A172 (cell line): ENCODE measurements around the gene RNLS. TPM values are rescaled to one million over a fixed set of nuclear protein-coding genes. Genes with fewer than 3 reads are reported as not detected.

Experiments
- DNase-seq: peaks from one replicate; pipeline ENCODE4 v3.0.0-alpha.2; 2015; ENCODE audit warnings: low spot score
- total RNA-seq: library from RNA; depleted of rRNA; stranded (reverse); fragments of >200 nt; shearing (Covaris generic); gene quantifications from 2 replicates; pipeline ENCODE4 v1.2.3, GENCODE V29; 2014

RNLS gene
- total RNA-seq, 1 experiment from 2014 or later = 25.1 TPM

DNA sequence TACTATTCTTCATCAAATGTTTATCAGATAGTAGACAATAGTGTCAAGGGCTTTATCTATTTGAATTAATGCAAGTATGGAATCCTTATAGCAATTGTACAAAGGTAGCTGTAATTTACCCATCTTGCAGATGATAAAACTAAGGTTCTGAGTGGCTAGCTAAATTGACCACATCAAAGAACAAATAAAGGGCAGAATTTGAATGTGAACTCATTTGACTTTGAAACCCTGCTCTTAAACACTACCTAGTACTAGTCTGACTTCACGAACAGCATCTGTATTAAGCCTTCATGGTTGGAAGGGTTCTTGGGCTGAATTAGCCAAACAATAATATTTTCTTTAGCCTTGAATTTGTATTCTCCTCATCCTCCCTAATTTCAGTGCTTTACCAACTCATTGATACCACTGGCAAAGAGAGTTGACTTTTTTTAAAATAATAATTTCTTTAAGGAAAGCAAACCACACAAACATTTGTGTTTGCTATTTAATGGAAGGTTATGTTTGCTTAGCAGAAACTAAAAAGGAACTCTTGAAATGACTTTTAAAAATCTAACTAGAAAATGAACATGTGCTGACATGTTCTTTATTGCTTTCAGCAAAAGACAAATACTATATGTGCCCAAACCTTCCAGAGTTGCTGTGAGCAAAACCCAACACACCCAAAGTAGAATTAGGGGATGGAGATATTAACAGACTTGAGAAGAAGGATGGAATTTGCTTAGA, 322.6 kb downstream of the RNLS start:
- no peak for DNase-seq

- no peak for DNase-seq
Observed at GRCh38 chr10:88259381-88259780, 323.7 kb downstream of the RNLS start.

DNA sequence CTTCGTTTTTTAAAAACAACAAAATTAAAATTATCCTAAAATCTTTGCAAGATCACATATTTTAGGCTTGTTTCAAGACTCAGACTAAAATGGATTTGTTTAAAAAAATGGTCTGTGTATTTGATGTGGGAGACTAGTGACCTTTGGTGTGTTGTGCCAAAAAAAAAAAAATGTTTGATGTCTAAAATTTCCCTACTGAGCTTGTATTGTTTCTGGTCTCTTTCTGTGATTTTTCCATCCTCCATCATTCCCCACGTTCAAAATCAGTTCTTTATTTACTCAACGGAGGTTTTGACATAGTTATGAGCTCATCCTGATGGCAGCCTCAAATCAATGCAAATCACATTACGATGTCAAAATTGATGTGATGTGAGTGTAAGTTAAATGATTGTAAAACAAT, 326.2 kb downstream of the RNLS start:
- no peak for DNase-seq

GRCh38 chr10:88256013-88256680, 327.0 kb downstream of the RNLS start:
- no peak for DNase-seq

DNA sequence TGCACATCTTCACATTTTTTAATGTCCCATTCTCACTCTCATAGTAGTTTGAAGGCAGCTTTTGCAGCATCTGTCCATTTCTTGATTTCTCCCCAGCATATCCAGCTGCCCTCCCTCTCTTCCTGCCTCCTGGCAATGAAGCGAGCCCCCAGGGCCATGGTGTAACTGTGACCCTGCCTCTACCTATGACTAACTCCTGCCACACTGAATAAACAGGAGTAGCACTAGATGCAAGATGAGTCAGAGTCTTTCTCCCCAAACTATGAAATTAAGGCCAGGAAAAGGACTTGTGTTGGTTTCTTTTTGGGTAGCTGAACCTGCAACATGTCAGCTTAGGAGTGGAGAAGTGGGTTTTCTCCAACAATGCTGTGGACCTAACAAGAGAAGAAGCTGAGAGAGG, 329.0 kb downstream of the RNLS start:
- DNase-seq = peak; percentile 85

GRCh38 chr10:88253622-88254021, 329.5 kb downstream of the RNLS start:
- DNase-seq = no peak

DNA sequence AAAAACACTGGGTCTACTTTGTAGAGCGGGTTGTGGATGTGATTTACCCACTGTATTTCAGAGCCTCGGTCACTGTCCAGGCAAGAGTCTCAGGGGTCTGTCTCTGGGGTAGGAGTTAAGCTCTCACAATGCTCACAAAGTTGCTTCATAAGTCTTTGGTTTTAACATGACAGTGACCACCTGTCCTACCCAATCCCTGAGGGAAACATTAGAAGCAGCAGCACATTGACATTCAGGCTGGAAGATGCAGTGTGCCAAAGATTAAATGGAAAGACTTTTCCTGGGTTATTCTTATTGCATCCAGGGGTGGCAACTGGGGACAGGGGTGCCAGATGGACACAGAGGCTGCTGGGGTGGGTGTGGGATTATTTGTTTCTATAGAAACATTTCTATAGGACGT, 330.0 kb downstream of the RNLS start:
- DNase-seq = no peak

GRCh38 chr10:88249450-88249849, 333.7 kb downstream of the RNLS start:
- no peak for DNase-seq

DNA sequence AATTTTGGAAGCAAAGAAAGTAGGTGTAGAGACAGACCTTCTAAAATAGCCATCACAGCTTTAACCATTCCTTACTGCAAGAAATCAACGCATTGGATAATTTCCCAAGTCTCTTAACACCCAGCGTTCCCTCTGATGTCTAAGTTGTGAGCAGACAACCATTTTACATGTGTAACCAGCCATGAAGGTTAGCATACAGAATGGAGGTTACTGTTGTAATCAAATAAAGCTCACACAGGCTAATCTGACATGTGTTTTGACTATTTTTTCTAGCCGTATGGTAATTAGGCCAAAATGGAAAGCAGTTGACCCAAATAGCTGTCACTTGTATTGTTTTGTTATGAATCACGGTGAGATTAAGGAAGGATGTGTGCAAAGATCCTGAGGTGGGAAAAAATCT, 336.4 kb downstream of the RNLS start:
- DNase-seq = no peak

DNA sequence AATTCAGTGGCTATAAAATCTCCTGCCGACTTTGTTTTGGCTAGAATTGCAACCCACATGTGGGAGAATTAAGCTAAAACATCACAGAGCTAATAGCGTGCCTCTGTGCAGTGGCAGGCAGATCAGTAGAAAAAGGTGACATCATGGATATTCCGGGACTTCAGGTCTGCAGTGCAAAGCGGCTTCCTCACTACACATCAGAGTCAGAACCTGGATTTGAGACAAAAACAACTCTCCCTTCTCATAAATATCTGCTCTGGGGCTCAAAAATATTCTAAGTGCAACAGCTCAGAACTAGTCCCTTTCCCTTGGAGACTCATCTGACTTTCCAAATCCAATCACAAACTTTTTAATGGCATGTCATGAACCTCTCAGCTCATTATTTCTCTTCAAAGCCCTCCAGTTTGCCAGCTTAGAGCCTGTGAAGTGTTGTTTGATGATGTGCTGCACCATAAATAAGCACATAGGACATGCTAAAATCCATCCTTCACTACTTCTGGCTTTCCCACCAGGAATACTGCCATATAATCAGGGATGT, 337.1 kb downstream of the RNLS start:
- DNase-seq = no peak

DNA sequence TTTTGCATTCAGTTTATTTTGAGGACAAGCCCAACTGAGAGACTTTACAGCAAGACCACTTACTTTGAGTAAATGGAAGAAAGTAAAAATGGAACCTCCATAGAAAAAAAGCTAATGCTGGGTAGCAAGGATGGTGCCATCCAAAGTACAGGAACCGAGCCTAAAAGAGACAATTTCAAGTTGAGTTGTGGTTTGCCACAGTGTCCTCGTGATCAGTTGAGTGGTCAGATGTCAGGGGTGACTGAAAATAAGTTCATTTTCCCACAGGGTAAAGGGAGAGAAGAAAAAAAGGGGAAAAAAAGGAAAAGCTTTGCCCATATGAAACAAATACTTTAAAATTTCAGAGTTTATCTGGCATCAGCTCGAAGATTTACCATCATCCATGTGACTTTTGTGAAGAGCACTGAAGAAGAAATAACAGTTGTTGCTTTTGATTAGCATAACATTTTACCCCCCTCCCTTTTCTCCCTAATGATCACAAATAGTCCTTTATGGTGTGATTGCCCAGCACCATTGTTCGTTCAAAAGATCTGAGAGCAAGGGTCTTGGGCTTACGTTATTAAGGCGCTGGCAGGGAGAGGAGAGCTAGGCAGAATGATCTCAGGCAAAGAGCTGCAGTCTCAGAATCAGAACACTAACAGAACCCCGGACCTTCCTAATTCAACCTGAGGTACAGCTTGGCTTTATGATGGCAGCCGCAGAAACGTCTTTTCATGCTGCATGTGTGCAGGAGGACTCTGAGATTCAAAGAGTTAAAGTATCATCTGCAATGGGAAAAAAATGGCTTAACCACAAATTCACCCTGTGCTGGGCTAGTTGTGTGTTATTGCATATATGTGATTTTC, 338.1 kb downstream of the RNLS start:
- DNase-seq = no peak

- DNase-seq = no peak
Observed at GRCh38 chr10:88243836-88244730, 339.0 kb downstream of the RNLS start.

GRCh38 chr10:88243202-88243744, 339.8 kb downstream of the RNLS start:
- DNase-seq = no peak

DNA sequence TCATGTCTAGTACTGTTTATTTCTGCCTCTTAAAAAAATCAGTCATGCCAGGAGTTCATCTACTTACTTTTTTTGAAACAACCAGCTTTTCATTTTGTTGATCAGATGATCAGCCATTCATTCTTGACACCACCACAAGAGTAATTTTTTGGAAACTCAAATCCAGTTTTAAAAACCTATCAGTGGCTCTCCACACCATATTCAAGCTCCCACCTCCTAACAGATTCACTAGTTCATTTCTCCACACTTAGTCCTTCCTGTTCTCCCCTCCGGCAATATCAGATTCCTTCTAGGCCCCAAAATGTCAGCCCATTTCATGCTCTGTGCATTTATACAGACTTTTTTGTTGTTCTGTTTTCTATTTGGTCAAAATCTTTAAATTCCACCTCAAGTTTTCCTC, 341.6 kb downstream of the RNLS start:
- no peak for DNase-seq

DNA sequence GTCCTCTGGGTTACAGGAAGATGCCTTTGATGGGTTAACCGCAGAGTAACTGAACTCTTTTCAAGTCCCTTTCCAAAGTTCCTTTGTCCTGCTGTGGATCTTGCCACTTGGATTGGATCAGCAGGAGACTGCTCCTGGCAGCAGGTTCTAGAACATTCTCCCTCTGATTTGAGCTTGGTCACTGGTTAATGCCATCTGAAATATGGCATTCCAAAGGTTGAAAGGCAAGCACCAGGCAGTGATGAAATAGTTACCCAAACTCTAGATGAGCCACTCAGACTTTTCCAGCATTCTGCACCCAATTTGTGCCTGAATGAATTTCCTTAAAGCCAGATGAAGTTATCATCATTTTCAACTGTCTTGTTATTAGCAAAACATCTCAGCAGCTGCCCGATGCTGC, 343.9 kb downstream of the RNLS start:
- DNase-seq = no peak

DNA sequence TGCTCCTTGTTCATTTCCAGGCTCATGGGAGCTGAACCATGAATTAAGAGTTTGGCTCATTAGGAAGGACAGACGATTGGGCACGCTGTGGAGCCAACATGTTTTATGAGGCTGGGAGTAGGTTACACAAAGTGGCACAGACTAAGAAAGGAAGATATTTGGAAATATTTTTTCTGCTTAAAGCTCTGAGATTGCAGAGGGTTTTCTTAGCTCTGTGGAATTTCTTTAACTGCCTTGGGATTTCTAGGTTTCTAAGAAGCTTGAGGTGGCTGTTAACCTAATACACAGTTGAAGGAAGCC, 344.6 kb downstream of the RNLS start:
- DNase-seq = no peak

DNA sequence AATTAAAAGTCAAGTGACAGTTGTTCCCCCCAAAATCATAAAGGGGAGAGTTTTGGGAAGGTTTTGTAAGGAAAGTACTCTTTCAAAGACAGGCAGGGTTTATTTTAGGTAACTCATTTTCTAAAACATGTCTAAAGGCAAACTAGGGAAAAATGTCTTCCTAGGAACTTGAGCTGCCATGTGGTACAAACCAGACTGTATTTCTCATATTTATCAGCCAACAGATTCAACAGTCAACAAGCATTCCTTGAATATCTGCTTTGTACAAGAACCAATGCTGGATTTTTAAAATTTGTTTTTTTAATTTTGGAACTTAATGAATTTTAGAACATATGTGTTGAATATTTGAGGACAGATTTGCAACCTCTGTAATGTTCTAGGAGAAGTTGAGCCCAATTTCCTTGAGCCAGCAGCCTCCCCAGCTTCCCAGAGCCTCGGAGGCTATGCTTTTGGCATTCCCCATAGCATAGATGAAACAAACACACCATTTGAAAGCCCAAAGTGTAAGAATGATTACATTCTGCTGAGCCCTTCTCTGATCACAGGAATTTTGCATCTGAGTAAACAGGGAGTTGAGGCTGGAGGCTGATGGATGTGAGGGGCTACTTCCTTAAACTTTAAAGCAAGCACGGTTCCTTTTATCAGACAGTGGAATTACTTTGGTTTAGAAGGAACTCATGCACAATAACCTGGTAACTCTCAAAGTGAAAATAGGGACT, 345.1 kb downstream of the RNLS start:
- DNase-seq = no peak

GRCh38 chr10:88236121-88236743, 346.9 kb downstream of the RNLS start:
- no peak for DNase-seq

DNA sequence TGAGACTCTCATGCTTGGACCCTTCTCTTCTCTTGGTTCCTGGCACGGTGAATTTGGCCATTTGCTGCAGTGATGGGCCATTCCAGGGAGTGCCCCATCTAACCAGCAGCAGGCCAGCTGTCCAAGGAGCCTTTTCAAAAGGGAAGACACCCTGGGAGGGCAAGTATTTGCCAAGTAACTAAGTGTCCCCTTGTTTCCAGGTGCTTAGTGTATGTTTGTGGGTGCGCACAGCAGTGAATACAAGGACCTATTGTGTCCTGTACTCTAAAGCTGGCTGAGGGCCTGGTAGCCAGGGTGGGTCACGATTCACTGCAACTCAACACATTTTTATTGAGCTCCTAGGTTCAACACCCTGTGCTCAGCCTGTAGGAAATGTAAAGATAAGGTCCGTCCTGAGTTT, 348.8 kb downstream of the RNLS start:
- DNase-seq = no peak

DNA sequence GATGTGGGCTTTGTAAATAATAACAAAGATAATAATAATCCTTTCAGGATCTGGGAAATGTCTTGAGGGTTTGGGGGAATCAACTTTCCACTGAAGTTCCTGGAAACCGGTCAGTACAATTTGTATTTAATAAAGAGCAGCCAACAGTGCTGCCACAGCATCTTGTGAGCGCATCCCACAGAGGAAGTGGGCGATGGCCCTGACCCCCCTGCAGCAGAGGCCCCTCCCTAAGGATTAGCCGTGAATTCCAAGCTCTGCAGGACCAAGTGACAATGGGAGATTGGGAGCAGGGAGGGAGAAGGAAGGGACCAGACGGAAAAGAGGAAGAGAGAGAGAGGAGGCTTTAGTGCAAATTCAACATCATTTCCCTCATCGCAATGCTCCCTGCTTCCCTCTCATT, 349.2 kb downstream of the RNLS start:
- no peak for DNase-seq
